ENCODE results near the gene ANO4.

ANO4 gene

DNA sequence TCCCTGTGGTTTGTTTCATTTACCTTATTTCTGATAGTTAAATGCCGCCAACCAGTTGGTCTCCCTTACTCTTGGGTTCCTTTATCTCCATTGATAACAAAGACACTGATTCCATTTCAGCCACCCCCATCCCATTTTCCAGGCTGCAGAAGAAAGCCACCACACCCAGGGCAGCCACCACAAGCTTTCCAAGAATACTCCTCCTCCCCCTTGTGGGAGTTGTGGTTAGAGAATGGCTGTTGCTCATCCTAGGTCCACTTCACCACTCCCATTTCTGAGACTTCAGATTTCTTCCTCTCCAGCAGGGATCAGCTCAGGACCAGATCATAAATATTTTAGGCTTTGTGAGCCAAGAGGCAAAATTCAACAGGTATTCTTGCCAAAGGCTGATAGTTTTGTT lies 73.9 kb downstream of the ANO4 start:
- H2AFZ ChIP-seq (ENCODE audit: low read length): no peak overlapping the region
- no peaks in the 10 kb centered on the region for H4K20me1 ChIP-seq (ENCODE audit: insufficient read depth, low read length)
- no peaks in the 10 kb centered on the region for H3K27me3 ChIP-seq (replicated peaks; ENCODE audit: insufficient read depth, low read length)
- no peaks in the 10 kb centered on the region for H3K9me2 ChIP-seq (replicated peaks; ENCODE audit: insufficient read depth, low read length)
- no peak for TF ChIP-seq EZH2 (optimal IDR thresholded peaks at IDR 0.05; ENCODE audit: low read depth, low read length)
- TF ChIP-seq EZH2phosphoT487 (IDR thresholded peaks at IDR 0.05; ENCODE audit: low read length): no peak
- TF ChIP-seq, protein P1, sequence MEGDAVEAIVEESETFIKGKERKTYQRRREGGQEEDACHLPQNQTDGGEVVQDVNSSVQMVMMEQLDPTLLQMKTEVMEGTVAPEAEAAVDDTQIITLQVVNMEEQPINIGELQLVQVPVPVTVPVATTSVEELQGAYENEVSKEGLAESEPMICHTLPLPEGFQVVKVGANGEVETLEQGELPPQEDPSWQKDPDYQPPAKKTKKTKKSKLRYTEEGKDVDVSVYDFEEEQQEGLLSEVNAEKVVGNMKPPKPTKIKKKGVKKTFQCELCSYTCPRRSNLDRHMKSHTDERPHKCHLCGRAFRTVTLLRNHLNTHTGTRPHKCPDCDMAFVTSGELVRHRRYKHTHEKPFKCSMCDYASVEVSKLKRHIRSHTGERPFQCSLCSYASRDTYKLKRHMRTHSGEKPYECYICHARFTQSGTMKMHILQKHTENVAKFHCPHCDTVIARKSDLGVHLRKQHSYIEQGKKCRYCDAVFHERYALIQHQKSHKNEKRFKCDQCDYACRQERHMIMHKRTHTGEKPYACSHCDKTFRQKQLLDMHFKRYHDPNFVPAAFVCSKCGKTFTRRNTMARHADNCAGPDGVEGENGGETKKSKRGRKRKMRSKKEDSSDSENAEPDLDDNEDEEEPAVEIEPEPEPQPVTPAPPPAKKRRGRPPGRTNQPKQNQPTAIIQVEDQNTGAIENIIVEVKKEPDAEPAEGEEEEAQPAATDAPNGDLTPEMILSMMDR (IDR thresholded peaks at IDR 0.05; ENCODE audit: low read length): no peak
- H3K36me3 ChIP-seq (replicated peaks; ENCODE audit: insufficient read depth, low read length): no peaks in the 10 kb centered on the region
- H3K9me3 ChIP-seq (replicated peaks; ENCODE audit: insufficient read depth, low read length): no peaks in the 10 kb centered on the region
- no peak overlapping the region for H3K4me2 ChIP-seq (ENCODE audit: low read depth, low read length)
- H3K4me1 ChIP-seq (ENCODE audit: low read length): no peaks in the 10 kb centered on the region
- no peaks in the 10 kb centered on the region for H3K79me2 ChIP-seq (ENCODE audit: low read length)
- H3F3A ChIP-seq (ENCODE audit: insufficient read depth, low read length): no peaks in the 10 kb centered on the region
- no peak for DNase-seq
- H3K4me3 ChIP-seq (ENCODE audit: low read length): no peak overlapping the region
- no peak overlapping the region for H3K27ac ChIP-seq (ENCODE audit: low read length)
- no peak overlapping the region for H3K9ac ChIP-seq (ENCODE audit: low read length)

DNA sequence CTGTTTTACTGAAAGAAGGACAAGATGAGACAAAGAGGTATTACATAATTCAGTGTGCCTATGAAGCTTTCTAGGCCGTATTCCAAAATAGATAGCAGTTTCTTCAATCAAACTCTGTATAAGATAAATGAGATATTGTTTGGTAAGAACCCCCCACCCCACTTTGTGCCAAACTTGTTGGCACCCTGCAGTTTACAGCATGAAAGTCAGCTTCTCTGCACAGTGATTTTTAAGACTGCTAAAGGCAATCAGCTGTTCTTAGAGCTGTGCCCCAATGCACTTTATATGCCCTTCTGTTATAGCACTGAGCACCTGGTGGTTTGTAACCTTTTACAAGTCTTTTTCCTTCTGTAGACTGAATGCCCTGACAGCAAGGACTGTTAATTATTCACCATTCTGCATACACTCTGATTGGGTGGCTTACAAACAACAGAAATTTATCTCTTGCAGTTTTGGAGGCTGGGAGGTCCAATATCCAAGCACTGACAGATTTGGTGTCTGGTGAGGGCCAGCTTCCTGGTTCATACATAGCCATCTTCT lies 76.7 kb downstream of the ANO4 start:
- Histone ChIP-seq H3K27me3 (replicated peaks; ENCODE audit: insufficient read depth, low read length) (no peaks in the 10 kb centered on the region), H3K4me1 (ENCODE audit: low read length) (no peaks in the 10 kb centered on the region), H3K9me3 (replicated peaks; ENCODE audit: insufficient read depth, low read length) (no peaks in the 10 kb centered on the region), H4K20me1 (ENCODE audit: insufficient read depth, low read length) (no peaks in the 10 kb centered on the region), H3K4me3 (ENCODE audit: low read length) (no peak overlapping the region), H3K79me2 (ENCODE audit: low read length) (no peaks in the 10 kb centered on the region), H3K36me3 (replicated peaks; ENCODE audit: insufficient read depth, low read length) (no peaks in the 10 kb centered on the region), H3K27ac (ENCODE audit: low read length) (no peak overlapping the region), H3K9me2 (replicated peaks; ENCODE audit: insufficient read depth, low read length) (no peaks in the 10 kb centered on the region), H3F3A (ENCODE audit: insufficient read depth, low read length) (no peaks in the 10 kb centered on the region), H3K9ac (ENCODE audit: low read length) (no peak overlapping the region), H3K4me2 (ENCODE audit: low read depth, low read length) (no peak overlapping the region), H2AFZ (ENCODE audit: low read length) (no peak overlapping the region)
- no peak for DNase-seq
- TF ChIP-seq, protein P1 (IDR thresholded peaks at IDR 0.05; ENCODE audit: low read length): no peak
- TF ChIP-seq EZH2phosphoT487 (IDR thresholded peaks at IDR 0.05; ENCODE audit: low read length): no peak

DNA sequence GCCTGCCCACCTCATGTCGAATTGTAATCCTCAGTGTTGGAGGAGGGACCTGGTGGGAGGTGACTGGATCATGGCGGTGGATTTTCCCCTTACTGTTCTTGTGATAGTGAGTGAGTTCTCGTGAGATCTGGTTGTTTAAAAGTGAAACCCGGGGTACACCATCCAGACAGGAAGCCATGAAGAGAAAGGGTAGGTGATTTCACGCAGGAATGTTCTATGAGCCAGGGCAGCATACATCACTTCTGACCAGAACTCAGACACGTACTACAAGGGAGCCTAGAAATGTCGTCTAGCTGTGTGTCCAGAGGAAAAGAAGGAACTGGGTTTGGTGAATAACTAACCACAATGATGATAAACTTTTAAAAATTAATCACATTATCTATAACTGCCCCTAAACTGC lies 80.6 kb downstream of the ANO4 start:
- Histone ChIP-seq H3F3A (ENCODE audit: insufficient read depth, low read length) (no peaks in the 10 kb centered on the region), H3K9me3 (replicated peaks; ENCODE audit: insufficient read depth, low read length) (no peaks in the 10 kb centered on the region), H3K4me1 (ENCODE audit: low read length) (no peaks in the 10 kb centered on the region), H4K20me1 (ENCODE audit: insufficient read depth, low read length) (no peaks in the 10 kb centered on the region), H3K36me3 (replicated peaks; ENCODE audit: insufficient read depth, low read length) (no peaks in the 10 kb centered on the region), H3K9ac (ENCODE audit: low read length) (no peak overlapping the region), H3K27me3 (replicated peaks; ENCODE audit: insufficient read depth, low read length) (no peaks in the 10 kb centered on the region), H3K27ac (ENCODE audit: low read length) (no peak overlapping the region), H3K4me3 (ENCODE audit: low read length) (no peak overlapping the region), H3K9me2 (replicated peaks; ENCODE audit: insufficient read depth, low read length) (no peaks in the 10 kb centered on the region), H3K4me2 (ENCODE audit: low read depth, low read length) (no peak overlapping the region), H3K79me2 (ENCODE audit: low read length) (no peaks in the 10 kb centered on the region), H2AFZ (ENCODE audit: low read length) (no peak overlapping the region)
- TF ChIP-seq EZH2phosphoT487 (IDR thresholded peaks at IDR 0.05; ENCODE audit: low read length): no peak
- TF ChIP-seq, protein P1 (IDR thresholded peaks at IDR 0.05; ENCODE audit: low read length): no peak
- TF ChIP-seq EZH2 (optimal IDR thresholded peaks at IDR 0.05; ENCODE audit: low read depth, low read length): no peak
- DNase-seq: no peak
